NCI-H510A treated with DMSO at 0.1 percent for 48 hours (cell line): Measurements from ENCODE around the gene SPATA31D3.
"Not testable (repeated sequence)": the region's sequence is repeated elsewhere in the genome, so short reads cannot be mapped to it uniquely, and the experiment has no call there.

ENCODE experiments used
- DNase-seq: peaks from one replicate; lab custom pipeline; 2025; lab: John Stamatoyannopoulos, UW

The SPATA31D3 gene

GRCh38 chr9:81943393-81943792 lies at the start of gene SPATA31D3:
TSS of gene SPATA31D3 (plus strand) at chr9:81943500. CDS start at chr9:81943586, 86 bp downstream.
- DNase-seq = not testable (repeated sequence)

GRCh38 chr9:81893929-81894328 lies 49.4 kb upstream of the SPATA31D3 start:
- DNase-seq = no peak

- DNase-seq = no peak
Observed at GRCh38 chr9:81894891-81895290, 48.4 kb upstream of the SPATA31D3 start.

DNA sequence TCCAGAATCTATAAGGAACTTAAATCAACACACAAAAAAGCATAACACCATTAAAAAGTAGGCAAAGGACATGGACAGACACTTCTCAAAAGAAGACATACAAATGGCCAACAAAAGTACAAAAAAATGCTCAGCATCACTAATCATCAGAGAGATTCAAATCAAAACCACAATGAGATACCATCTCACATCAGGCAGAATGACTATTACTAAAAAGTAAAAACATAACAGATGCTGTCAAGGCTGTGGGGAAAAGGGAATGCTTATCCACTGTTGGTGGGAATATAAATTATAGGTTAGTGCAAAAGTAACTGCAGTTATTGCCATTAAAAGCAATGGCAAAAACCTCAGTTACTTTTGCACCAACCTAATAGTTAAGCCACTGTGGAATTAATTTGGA lies 47.2 kb upstream of the SPATA31D3 start:
- no peak for DNase-seq

DNA sequence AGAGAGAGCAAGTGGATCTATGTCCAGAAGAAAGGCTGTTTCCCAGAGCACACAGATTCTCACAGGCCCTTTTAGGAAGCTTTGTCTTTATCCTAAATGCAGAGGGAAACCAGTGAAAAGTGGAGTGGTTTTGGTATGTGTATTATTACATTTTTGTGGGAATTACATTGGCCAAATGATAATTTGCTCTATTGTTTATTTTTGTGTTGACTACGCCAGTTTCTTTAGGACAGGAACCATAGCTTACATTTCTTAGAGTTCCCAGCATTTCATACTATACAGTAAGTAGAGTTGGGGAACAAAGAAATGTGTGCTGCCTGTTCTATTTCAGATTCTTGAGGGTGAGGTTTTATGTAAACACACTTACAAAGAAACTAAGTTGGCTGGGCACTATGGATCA lies 44.4 kb upstream of the SPATA31D3 start:
- DNase-seq = no peak

- DNase-seq = no peak
Observed at GRCh38 chr9:81902196-81902595, 41.1 kb upstream of the SPATA31D3 start.

DNA sequence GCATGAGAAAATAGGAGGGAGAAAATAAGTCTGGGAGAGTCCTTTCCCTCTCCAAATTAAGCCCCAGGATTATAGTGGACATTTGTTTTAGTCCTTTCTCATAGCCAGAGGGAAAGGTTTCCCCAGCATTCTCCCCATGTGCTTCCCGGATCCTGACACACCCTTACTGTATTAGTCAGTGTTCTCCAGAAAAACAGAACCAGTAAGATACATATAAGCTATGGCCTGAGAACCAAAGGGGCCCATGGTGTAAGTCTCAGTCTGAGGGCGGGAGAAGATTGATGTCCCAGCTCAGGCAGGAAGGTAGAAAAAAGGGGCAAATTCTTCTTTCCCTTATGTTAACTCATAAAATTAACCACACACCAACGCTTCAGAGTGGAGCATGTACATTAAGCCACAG lies 40.7 kb upstream of the SPATA31D3 start:
- no peak for DNase-seq

- DNase-seq = no peak
Observed at GRCh38 chr9:81906671-81907070, 36.6 kb upstream of the SPATA31D3 start.

DNA sequence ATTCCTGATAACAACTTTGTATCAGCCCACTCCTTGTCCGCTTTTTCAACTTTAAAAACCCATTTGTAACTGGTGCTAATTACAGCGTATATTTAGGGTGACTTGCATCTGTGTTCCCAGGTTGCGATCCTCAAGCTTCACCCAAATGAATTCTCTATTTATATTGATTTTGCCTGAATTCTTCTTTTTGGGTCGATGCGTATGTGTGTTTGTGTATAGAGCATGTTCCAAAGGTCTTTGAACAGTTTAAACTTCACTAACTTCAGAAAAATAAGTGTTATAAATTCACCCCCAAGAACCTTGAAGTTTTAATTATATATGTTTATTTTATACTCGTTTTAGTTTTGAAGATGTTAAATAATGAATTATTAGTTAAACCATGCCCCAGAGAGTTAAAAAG lies 31.2 kb upstream of the SPATA31D3 start:
- no peak for DNase-seq

DNA sequence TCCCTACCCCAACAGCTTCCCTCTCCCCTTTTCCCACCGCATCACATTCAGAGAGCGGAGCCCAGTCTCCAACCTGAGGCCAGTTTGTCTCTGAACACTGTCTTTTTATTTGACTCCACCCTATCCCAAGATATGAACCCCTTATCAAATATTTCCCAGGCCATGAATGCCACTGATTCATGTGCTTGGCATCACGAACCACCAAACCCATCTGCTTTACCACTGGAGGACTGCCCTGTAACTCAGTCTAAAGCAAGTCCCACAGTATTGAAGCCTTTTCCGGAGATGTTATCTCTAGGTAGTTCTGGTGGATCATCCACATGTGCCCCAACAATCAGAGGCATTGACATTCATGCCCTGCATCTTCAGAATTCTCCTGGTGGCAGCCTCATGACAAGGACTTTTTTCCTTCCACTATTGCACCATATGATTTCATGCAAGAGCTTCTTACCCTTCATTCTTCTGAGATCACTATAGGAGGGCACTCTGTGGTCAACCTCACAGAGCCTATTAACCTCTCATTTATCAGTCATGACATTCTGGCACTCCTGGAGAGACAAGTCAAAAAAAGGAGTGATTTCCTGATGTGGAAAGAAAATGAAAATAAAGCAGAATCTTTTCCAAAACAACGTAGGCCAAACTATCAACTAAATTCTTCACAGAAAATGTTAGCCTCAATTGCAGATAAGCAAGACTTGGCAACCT lies 27.3 kb upstream of the SPATA31D3 start:
- no peak for DNase-seq

DNA sequence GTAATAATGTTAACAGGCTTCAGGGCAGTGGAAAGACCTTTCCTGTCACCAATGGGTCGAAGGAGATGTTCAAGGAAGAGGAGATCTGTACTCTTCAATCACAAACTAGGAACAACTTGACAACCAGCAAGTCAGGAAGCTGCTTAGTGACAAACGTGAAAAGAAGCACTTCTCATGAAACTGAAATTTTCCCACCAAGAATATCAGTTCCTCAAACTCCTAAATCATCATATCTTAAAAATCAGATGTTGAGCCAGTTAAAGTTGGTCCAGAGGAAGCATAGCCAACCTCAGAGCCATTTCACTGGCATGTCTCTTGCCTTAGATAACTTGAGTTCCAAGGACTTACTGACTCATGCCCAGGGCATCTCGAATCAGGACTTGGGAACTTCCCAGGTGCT lies 24.8 kb upstream of the SPATA31D3 start:
- DNase-seq = not testable (repeated sequence)

DNA sequence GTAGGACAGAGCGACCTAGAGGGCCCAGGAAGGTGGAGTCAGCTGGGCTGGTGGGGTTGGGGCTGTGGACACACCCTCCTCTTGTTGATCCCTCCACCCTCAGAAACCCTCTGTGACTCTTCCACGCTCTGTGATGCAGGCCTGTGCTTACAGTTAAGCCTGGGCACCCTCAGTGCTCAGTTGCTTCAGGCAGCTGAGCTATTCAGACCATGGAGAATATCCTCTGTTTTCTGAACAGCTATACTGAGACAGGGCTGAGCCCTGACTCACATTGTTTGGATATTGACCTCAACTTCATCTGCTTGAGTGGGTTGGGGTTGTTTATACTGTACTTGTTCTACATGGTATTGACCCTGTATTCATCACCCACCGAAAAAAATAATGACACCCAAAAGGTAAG lies 15.0 kb upstream of the SPATA31D3 start, which contains the start of gene SPATA31D4:
TSS of gene SPATA31D4 (plus strand) at position 124 of the 400 bp plus-strand sequence. CDS start at position 210, 86 bp downstream.
- not testable (repeated sequence) for DNase-seq

DNA sequence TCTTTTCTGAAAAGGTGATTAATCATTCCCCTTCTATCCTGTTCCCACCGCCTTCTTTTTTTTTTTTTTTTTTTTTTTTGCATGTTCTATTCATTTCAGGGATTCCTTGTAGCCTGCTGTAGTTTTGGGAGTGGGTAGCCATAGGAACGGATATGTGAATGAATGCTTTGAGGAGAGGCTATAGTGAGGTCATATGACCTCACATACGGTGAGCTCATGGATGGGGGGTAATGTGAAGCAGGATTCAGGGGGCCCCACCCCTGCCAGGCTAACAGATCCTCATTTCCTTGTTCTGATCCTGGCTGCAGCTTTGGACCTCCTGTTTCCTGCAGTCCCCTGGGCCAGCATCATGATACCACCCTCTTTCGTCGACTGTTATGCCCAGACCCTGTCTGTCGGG lies 13.2 kb upstream of the SPATA31D3 start:
- DNase-seq = not testable (repeated sequence)

- not testable (repeated sequence) for DNase-seq
Observed at GRCh38 chr9:81933547-81933946, 9.8 kb upstream of the SPATA31D3 start.

- DNase-seq = not testable (repeated sequence)
Observed at GRCh38 chr9:81948650-81949049, 5.3 kb downstream of the SPATA31D3 start.

DNA sequence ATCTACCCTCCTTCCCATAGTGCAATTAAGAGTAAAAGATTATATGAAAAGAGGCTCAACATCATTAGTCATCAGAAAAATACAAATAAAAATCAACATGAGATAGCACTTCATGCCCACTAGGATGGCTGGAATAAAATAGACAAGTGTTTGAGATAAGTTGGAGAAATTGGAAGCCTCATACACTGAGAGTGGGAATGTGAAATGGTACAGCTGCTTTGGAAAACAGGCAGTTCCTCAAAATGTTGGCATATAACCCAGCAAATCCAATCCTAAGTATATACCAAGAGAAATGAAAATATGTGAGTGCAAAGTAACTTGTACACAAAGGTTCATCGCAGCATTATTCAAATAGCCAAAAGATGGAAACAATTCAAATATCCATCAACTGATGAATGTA lies 9.8 kb downstream of the SPATA31D3 start:
- no peak for DNase-seq

- DNase-seq = no peak
Observed at GRCh38 chr9:81955625-81956024, 12.3 kb downstream of the SPATA31D3 start.

DNA sequence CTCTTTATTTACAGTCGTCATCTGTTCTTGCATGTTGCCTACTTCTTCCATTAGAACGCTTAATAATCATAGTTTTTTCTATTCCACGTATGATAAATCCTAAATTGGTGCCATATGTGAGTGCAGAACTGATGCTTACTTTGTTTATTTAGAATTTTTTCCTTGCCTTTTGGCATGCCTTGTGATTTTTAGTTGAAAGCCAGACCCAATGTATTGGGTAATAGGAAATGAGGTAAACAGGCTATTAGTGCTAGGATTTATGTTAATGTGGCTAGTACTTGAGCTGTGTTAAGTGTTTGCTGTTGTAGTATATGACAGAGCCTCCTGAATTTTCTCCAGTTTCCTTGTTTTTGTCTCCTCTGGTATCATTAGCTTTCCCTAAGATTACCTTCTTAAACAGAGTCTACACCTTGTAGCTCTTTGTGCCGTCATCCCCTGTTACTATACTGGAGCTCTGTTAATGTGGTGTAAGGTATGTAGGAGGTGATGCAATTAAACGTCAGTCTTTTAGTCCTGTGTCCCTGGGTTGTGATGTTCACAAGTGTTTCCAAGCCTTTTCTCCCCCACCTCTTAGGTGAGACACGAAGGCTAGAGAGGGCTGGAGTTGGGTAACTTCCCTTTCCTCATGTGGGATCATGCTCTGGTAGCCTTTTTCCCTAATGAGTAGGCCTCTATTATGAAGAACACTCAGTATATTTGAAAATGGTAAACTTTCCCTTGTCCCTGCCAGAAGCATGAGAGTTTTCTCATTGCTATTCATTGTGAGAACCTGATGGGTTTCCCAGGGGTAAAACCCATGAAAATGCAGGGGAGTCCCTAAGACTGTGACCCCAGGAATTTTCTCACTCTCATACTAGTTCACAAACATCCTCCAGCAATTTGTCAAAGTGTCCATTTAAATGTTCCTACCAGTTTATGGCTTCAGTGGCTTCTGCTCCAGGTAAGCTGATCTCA lies 21.2 kb downstream of the SPATA31D3 start:
- DNase-seq = no peak

- no peak for DNase-seq
Observed at GRCh38 chr9:81968026-81968425, 24.7 kb downstream of the SPATA31D3 start.

DNA sequence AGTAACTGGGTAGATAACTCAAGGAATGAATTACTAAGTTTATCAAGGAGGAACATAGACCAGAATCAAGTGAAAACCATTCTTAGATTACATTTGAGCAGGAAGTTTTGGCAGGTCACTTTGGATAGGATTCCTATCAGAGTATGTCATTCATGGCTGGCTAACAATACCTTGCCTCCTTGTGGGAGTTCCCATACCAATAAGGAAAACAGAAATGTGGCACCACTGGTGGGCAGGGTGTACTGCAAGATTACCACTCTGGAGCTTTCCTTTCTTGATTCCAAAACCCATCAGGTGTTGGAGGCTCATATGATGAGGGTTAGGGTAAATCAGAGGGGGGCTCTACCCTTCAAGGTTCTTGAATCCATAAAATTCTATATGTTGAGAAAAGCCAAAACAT lies 26.7 kb downstream of the SPATA31D3 start:
- no peak for DNase-seq

GRCh38 chr9:81971727-81972126 lies 28.4 kb downstream of the SPATA31D3 start:
- DNase-seq = no peak

DNA sequence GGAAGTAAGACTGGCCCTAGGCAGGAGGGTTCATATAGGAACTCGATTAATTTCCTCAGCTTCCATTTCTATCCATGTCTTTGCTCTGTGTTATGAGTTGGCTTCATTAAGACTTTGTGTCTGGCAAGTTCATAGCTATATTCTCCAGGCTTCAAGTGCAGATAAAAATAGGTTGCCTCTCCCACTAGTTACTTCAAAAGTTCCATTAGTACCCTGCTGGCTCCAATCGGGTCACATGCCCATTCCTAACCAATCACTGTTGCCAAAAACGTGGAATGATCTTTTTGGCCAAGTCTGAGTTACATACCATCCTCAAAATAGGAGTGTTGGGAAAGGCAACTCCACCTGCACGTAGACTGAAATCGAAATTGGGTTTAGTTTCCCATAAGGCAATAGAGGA lies 31.5 kb downstream of the SPATA31D3 start:
- no peak for DNase-seq

GRCh38 chr9:81976351-81976750 lies 33.1 kb downstream of the SPATA31D3 start:
- no peak for DNase-seq
